PFSK-1 (cell line): ENCODE results near the gene KRT75.

Experiments used
- POLR2AphosphoS5 ChIP-seq: IDR thresholded peaks from 2 replicates; pipeline ENCODE4 v1.6.1; 2012; ENCODE audit warnings: low read depth, mild to moderate bottlenecking, control low read depth, low read length, moderate library complexity
- REST ChIP-seq, 2 experiments: IDR thresholded peaks; 2 replicates each; pipeline versions ENCODE4 v1.6.1 to v1.8.0; 2011 to 2012; ENCODE audit warnings: low read depth in 2 of 2, low read length in 2 of 2, control low read depth in 1 of 2, inconsistent platforms in 1 of 2, mild to moderate bottlenecking in 1 of 2, moderate library complexity in 1 of 2; ENCODE audit not compliant: insufficient read depth in 1 of 2
- SIN3A ChIP-seq: IDR thresholded peaks from 2 replicates; pipeline ENCODE4 v1.6.1; 2012; ENCODE audit warnings: mild to moderate bottlenecking, low read length, moderate library complexity, borderline replicate concordance; ENCODE audit not compliant: insufficient read depth
- TAF1 ChIP-seq: IDR thresholded peaks from 2 replicates; pipeline ENCODE4 v1.6.1; 2012; ENCODE audit warnings: low read length, control low read depth, borderline replicate concordance; ENCODE audit not compliant: insufficient read depth

DNA sequence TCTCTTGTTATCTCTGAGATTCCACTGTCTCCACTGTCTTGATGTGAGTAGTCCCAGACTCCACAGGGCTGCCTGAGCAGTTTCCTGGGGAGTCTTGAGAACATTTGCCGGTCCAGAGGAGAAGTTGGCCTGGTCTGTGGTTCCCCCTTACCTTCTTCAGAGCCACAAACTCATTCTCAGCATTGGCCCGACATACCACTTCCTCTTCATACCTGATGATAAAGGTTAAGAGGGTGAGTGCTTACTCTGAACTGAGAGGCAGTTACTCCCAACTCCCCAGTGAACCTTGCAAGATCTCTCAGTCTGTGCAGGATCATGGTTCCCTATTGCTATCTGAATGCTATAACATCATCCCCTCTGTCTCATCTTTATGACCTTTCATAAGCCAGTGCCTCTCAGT, 51.3 kb downstream of the KRT75 start:
- no peak for TF ChIP-seq TAF1
- TF ChIP-seq SIN3A = no peak
- no peak for TF ChIP-seq POLR2AphosphoS5
- no peak for TF ChIP-seq REST (IDR thresholded peaks at IDR 0.05; ENCODE audit: insufficient read depth in 1 of 2, low read depth in 2 of 2, low read length in 2 of 2)
